Measurements from ENCODE around the gene DHX38. TPM values are rescaled to one million over a fixed set of nuclear protein-coding genes. Genes with fewer than 3 reads are reported as not detected.

The DHX38 gene
- polyA plus RNA-seq, 1 of the 3 experiments (the other 2 are of a cell fraction) = 75.0 TPM

DNA sequence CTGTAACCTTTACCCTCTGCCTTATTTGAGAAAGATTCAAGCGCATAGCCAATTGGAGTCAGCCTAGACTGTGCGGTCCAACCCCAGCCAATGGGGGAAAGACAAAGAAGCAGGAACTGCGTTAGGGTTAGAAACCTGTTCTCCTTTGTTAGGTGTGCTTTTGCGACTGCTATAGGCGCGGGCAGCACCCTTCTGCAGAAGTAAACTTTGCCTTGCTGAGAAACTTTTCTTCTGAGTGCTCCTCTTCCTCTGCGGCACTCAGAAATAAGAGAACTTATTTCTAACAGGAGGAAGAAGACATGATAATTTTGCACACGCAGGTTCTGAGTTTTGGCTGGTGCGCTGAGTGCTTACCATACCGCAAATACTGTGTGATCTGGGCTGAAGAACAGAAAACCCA is 9.2 kb upstream of the DHX38 start (continued):
- no peak for TF ChIP-seq PBX3 (IDR thresholded peaks at IDR 0.05)
- no peak for TF ChIP-seq TEAD4 (IDR thresholded peaks at IDR 0.05; ENCODE audit: borderline replicate concordance, insufficient read depth)

GRCh38 chr16:72085002-72085401 is 8.6 kb upstream of the DHX38 start:
- no peaks in the 10 kb centered on the region for H3F3A ChIP-seq (replicated peaks; ENCODE audit: insufficient read depth)
- peaks cover 10% of the 10 kb centered on the region; the same call in 1 of the 2 replicates for H3K9me3 ChIP-seq
- no peaks in the 10 kb centered on the region; the same call in 1 of the 2 replicates for H3K79me2 ChIP-seq (ENCODE audit: insufficient read depth)
- TF ChIP-seq, protein P1, sequence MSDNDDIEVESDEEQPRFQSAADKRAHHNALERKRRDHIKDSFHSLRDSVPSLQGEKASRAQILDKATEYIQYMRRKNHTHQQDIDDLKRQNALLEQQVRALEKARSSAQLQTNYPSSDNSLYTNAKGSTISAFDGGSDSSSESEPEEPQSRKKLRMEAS (IDR thresholded peaks at IDR 0.05; ENCODE audit: low read depth) = no peak
- TF ChIP-seq NRF1 (IDR thresholded peaks at IDR 0.05; ENCODE audit: low read depth, low read length) (no peak), POLR2AphosphoS5 (IDR thresholded peaks at IDR 0.05; ENCODE audit: low read depth, low read length) (no peak), RAD21 (IDR thresholded peaks at IDR 0.05; ENCODE audit: low read length) (no peak), TEAD4 (IDR thresholded peaks at IDR 0.05; ENCODE audit: borderline replicate concordance, insufficient read depth) (no peak)
- peaks cover 53% of the 10 kb centered on the region in 2 experiments for H3K36me3 ChIP-seq (replicated peaks in 1 of 2; ENCODE audit: control insufficient read depth in 1 of 2, insufficient read depth in 2 of 2, low read length in 1 of 2)
- no peaks in the 10 kb centered on the region for H3K27me3 ChIP-seq (ENCODE audit: insufficient read depth)
- ChIA-PET POLR2A (interaction anchor here (0.9 kb wide), 1 partner anchor 8 kb away, joined by 3 read pairs; no protein-coding TSS in a partner anchor), CTCF (interaction anchor here (1.2 kb wide), 1 partner anchor 18 kb away, joined by 6 read pairs; no protein-coding TSS in a partner anchor)
- no peak overlapping the region; a peak in 1 of 4 replicates for H3K4me3 ChIP-seq (ENCODE audit: low read depth in 2 of 2, low read length in 1 of 2)
- no peaks in the 10 kb centered on the region for H3K4me1 ChIP-seq (ENCODE audit: control insufficient read depth in 1 of 2, insufficient read depth in 2 of 2, low read depth in 1 of 2, low read length in 1 of 2)
- H3K9ac ChIP-seq = no peak overlapping the region
- WGBS (ENCODE audit: low lambda C conversion rate) = 90% methylated on average over 1 of the region's 2 CpGs
- no peak overlapping the region for H3K27ac ChIP-seq (ENCODE audit: low read depth in 2 of 2, low read length in 1 of 2)
- no peak overlapping the region for H3K4me2 ChIP-seq
- H4K20me1 ChIP-seq (ENCODE audit: insufficient read depth) = no peaks in the 10 kb centered on the region
- no peak overlapping the region for H2AFZ ChIP-seq (ENCODE audit: low read depth)
- no peak for DNase-seq
- no peaks in the 10 kb centered on the region for H3K9me2 ChIP-seq

DNA sequence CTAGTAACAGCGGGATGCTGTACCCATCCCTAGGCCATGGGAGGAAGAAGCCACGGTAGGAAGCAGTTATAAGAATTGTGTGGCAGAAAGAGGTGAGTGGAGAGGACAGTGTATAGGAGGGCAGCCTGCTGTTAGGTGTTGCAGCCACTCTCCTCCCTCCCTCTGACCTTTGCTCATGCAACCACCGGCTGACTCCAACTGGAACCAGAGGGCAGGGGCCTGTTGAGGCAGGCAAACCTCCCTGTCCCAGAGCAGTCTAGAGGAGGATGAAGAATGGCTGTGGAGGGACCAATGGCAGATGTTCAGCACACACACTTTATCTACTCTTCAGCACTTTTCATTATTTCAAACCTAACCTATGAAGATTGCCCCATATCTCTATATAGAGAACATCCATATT is 2.4 kb upstream of the DHX38 start:
- H3K4me1 ChIP-seq (ENCODE audit: control insufficient read depth in 1 of 2, insufficient read depth in 2 of 2, low read depth in 1 of 2, low read length in 1 of 2) = peaks cover 9 to 19% of the 10 kb centered on the region in 2 experiments; a peak in 3 of 4 replicates
- CTCF ChIA-PET = interaction anchor here (1.2 to 2.7 kb wide), 2 partner anchors 25 to 29 kb away, joined by 4 to 10 read pairs; partner anchors contain the start of gene HPR
- POLR2A ChIA-PET = no interaction called here
- H3K4me3 ChIP-seq (ENCODE audit: low read depth in 2 of 2, low read length in 1 of 2) = no peak overlapping the region
- DNase-seq = no peak
- H3K79me2 ChIP-seq (ENCODE audit: insufficient read depth) = peaks cover 56% of the 10 kb centered on the region
- no peaks in the 10 kb centered on the region for H3K9me3 ChIP-seq
- H2AFZ ChIP-seq (ENCODE audit: low read depth) = no peak overlapping the region
- H3K4me2 ChIP-seq = no peak overlapping the region
- no peak overlapping the region for H3K9ac ChIP-seq
- no peak overlapping the region for H3K27ac ChIP-seq (ENCODE audit: low read depth in 2 of 2, low read length in 1 of 2)
- H4K20me1 ChIP-seq (ENCODE audit: insufficient read depth) = no peaks in the 10 kb centered on the region
- no peaks in the 10 kb centered on the region for H3K27me3 ChIP-seq (ENCODE audit: insufficient read depth)
- 75% methylated on average over 3 of the region's 3 CpGs for WGBS (ENCODE audit: low lambda C conversion rate)
- H3F3A ChIP-seq (replicated peaks; ENCODE audit: insufficient read depth) = peaks cover 4% of the 10 kb centered on the region
- peaks cover 35 to 45% of the 10 kb centered on the region in 2 experiments for H3K36me3 ChIP-seq (replicated peaks in 1 of 2; ENCODE audit: control insufficient read depth in 1 of 2, insufficient read depth in 2 of 2, low read length in 1 of 2)
- no peak for TF ChIP-seq ZBTB33 (IDR thresholded peaks at IDR 0.05; ENCODE audit: borderline replicate concordance, low read depth)
- TF ChIP-seq FOXJ3 (CRISPR knock-in tag; IDR thresholded peaks at IDR 0.05) = no peak
- TF ChIP-seq FOSL2 (IDR thresholded peaks at IDR 0.05; ENCODE audit: borderline replicate concordance, low read depth) = no peak
- H3K9me2 ChIP-seq = no peaks in the 10 kb centered on the region

Measured in SK-N-SH (cell line).